ENCODE measurements around the gene CLDND1. TPM values are rescaled to one million over a fixed set of nuclear protein-coding genes. Genes with fewer than 3 reads are reported as not detected.

The CLDND1 gene
- total RNA-seq, 2 donors from 2014 or later = 161 to 559 TPM

- DNase-seq (ENCODE audit: low spot score in 2 of 2) (no peak), ATAC-seq (no peak)
- peaks cover 5 to 13% of the 10 kb centered on the region in 2 donors for H3K36me3 Mint-ChIP-seq
- H3K9me3 Mint-ChIP-seq = no peaks in the 10 kb centered on the region
- no peak overlapping the region for H3K27ac Mint-ChIP-seq
Measured at GRCh38 chr3:98532275-98532637, 9.6 kb upstream of the CLDND1 start.

- DNase-seq (ENCODE audit: low spot score in 2 of 2) (no peak), ATAC-seq (no peak)
- no peaks in the 10 kb centered on the region for H3K9me3 Mint-ChIP-seq
- peak within 1 kb of the TSS in 1 of 2 donors; percentile 47 for H3K27ac Mint-ChIP-seq
- peaks cover 5 to 13% of the 10 kb centered on the region in 2 donors for H3K36me3 Mint-ChIP-seq
Measured at GRCh38 chr3:98531622-98532274, 9.0 kb upstream of the CLDND1 start, which contains the start of gene GPR15. GPR15 (plus strand) TSS chr3:98531978; CDS start chr3:98532034, 56 bp downstream.

- H3K9me3 Mint-ChIP-seq = no peaks in the 10 kb centered on the region
- DNase-seq (ENCODE audit: low spot score in 2 of 2) = no peak
- peaks cover 5 to 13% of the 10 kb centered on the region in 2 donors for H3K36me3 Mint-ChIP-seq
- H3K27ac Mint-ChIP-seq = no peak overlapping the region
- no peak for ATAC-seq
Measured at GRCh38 chr3:98530676-98531075, 8.0 kb upstream of the CLDND1 start.

GRCh38 chr3:98529856-98530459 lies 7.3 kb upstream of the CLDND1 start:
- Mint-ChIP-seq H3K9me3 (no peaks in the 10 kb centered on the region), H3K27ac (no peak overlapping the region), H3K36me3 (peaks cover 5 to 13% of the 10 kb centered on the region in 2 donors)
- DNase-seq (ENCODE audit: low spot score in 2 of 2) (no peak), ATAC-seq (peak in 1 of 2 donors; percentile 54)

GRCh38 chr3:98528474-98529346 lies 6.0 kb upstream of the CLDND1 start:
- H3K27ac Mint-ChIP-seq = no peak overlapping the region
- no peaks in the 10 kb centered on the region for H3K9me3 Mint-ChIP-seq
- H3K36me3 Mint-ChIP-seq = peaks cover 5 to 18% of the 10 kb centered on the region in 2 donors
- DNase-seq (ENCODE audit: low spot score in 2 of 2) (no peak), ATAC-seq (no peak)

DNA sequence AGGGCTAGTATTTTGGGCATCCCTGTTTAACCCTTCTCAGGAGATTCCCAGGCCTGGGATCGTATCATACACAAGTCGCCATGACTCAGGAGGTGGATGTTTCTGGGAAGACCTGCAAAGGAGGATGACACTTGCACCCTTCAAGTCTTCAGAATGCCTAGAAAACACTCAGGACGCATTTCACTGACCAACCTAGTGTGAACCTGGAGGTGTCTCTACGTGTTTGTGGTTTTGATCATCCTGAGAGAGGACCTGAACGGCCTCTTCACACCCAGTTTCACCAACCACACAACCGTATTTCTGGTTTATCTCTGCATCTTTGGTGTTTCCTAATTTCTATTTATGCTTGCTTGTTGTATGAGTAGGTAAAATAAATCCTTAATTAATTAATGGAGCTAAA lies 2.8 kb upstream of the CLDND1 start:
- Mint-ChIP-seq H3K36me3 (peaks cover 18 to 26% of the 10 kb centered on the region in 2 donors), H3K27ac (peak overlapping the region in 1 of 2 donors; percentile 39), H3K9me3 (no peaks in the 10 kb centered on the region)
- ATAC-seq = no peak
- DNase-seq (ENCODE audit: low spot score in 2 of 2) = no peak

- peak overlapping the region; percentile 86 to 97 for H3K27ac Mint-ChIP-seq
- peaks cover 46 to 57% of the 10 kb centered on the region in 2 donors for H3K36me3 Mint-ChIP-seq
- DNase-seq (ENCODE audit: low spot score in 2 of 2) (peak; percentile 57 to 78), ATAC-seq (peak; percentile 65 to 78)
- H3K9me3 Mint-ChIP-seq = peaks cover 0 to 3% of the 10 kb centered on the region in 2 donors
Measured at GRCh38 chr3:98521897-98522543, 682 bp downstream of the CLDND1 start.

DNA sequence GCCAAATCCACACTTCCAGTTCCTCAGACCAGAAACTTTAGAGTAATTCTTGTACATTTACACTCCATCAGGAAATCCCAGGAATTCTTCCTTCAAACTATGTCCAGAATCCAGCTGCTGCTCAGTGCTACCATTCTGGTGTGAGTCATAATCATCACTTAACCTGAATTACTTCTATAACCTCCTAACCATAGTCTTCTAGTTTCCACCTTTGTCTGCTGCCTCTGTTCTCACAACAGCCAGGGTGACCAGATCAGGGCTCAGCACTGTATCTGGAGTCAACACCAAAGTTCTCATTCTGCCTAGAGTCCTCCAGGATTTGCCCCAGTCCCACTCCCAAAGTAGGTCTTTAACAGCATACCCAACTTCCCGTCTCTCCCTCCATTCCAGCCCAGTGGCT lies 3.4 kb downstream of the CLDND1 start:
- Mint-ChIP-seq H3K9me3 (peaks cover 0 to 3% of the 10 kb centered on the region in 2 donors), H3K27ac (peak overlapping the region; percentile 40 to 86), H3K36me3 (peaks cover 52 to 71% of the 10 kb centered on the region in 2 donors)
- ATAC-seq (no peak), DNase-seq (ENCODE audit: low spot score in 2 of 2) (no peak)

- no peak for DNase-seq (ENCODE audit: low spot score in 2 of 2)
Measured at GRCh38 chr3:98518816-98519215, 3.9 kb downstream of the CLDND1 start.

GRCh38 chr3:98514948-98515347 lies 7.8 kb downstream of the CLDND1 start:
- H3K9me3 Mint-ChIP-seq = no peaks in the 10 kb centered on the region
- peak overlapping the region in 1 of 2 donors; percentile 74 for H3K27ac Mint-ChIP-seq
- DNase-seq (ENCODE audit: low spot score in 2 of 2) = no peak
- peaks cover 46 to 49% of the 10 kb centered on the region in 2 donors for H3K36me3 Mint-ChIP-seq
- ATAC-seq = peak in 1 of 2 donors; percentile 48

More at GRCh38 chr3:98518816-98519215, 3.9 kb downstream of the CLDND1 start:
- H3K27ac Mint-ChIP-seq = peak overlapping the region; percentile 56 to 86
- no peak for ATAC-seq
- H3K9me3 Mint-ChIP-seq = peaks cover 0 to 3% of the 10 kb centered on the region in 2 donors
- peaks cover 52 to 67% of the 10 kb centered on the region in 2 donors for H3K36me3 Mint-ChIP-seq

- H3K9me3 Mint-ChIP-seq = no peaks in the 10 kb centered on the region
- H3K36me3 Mint-ChIP-seq = peaks cover 34 to 44% of the 10 kb centered on the region in 2 donors
- DNase-seq (ENCODE audit: low spot score in 2 of 2) (no peak), ATAC-seq (peak; percentile 46 to 69)
- H3K27ac Mint-ChIP-seq = peak overlapping the region in 1 of 2 donors; percentile 54
Measured at GRCh38 chr3:98513736-98514135, 9.0 kb downstream of the CLDND1 start.

GRCh38 chr3:98513091-98513511 lies 9.6 kb downstream of the CLDND1 start:
- peak overlapping the region in 1 of 2 donors; percentile 54 for H3K27ac Mint-ChIP-seq
- H3K36me3 Mint-ChIP-seq = peaks cover 34 to 44% of the 10 kb centered on the region in 2 donors
- ATAC-seq (peak; percentile 17 to 81), DNase-seq (ENCODE audit: low spot score in 2 of 2) (no peak)
- peaks cover 5 to 6% of the 10 kb centered on the region in 2 donors for H3K9me3 Mint-ChIP-seq

DNA sequence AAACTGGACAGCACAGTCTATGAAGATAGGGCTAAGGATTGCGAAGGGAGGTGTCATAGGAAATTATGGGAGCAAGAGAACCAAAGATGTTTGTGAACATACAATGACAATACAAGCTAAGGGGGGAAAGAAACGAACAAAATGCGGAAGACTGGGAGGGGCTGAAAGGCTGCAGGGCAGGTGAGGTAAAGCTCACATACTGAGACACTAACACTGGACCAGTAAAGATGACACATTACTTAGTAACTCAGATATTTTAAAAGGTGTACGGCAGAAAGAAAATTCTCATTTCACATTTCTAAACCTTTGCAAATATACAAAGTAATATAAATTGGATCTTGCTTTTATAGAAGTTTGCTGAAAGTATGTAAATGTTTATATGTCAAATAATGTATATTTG lies 10.1 kb downstream of the CLDND1 start:
- peaks cover 36 to 45% of the 10 kb centered on the region in 2 donors for H3K36me3 Mint-ChIP-seq
- ATAC-seq (no peak), DNase-seq (ENCODE audit: low spot score in 2 of 2) (no peak)
- H3K27ac Mint-ChIP-seq = peak overlapping the region in 1 of 2 donors; percentile 54
- H3K9me3 Mint-ChIP-seq = peaks cover 6 to 7% of the 10 kb centered on the region in 2 donors

- DNase-seq (ENCODE audit: low spot score in 2 of 2) = no peak
- Mint-ChIP-seq H3K27ac (peak overlapping the region in 1 of 2 donors; percentile 3), H3K36me3 (peaks cover 40 to 42% of the 10 kb centered on the region in 2 donors), H3K9me3 (peaks cover 7 to 10% of the 10 kb centered on the region in 2 donors)
- ATAC-seq = no peak
Measured at GRCh38 chr3:98508582-98508981, 14.1 kb downstream of the CLDND1 start.

DNA sequence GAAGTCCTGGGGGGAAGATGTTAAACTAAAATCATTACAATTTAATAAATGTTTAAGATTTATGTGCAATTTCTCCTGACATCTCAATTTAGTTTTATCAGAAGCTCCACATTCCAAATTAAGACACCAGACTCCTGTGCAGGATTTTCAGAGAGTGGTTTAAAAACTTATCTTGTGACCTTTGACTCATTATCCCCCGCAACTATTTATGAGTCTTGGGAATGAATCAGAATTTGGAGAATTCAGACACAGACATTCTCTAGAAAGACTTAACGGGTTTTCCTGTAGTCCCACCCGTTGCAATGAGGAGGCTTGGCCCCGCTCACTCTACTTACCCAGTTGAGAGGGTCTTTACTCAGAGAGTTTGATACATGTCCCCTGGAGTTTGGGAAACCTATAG lies 18.2 kb downstream of the CLDND1 start:
- ATAC-seq (no peak), DNase-seq (ENCODE audit: low spot score in 2 of 2) (no peak)
- Mint-ChIP-seq H3K9me3 (peaks cover 7 to 10% of the 10 kb centered on the region in 2 donors), H3K27ac (no peak overlapping the region), H3K36me3 (peaks cover 31 to 34% of the 10 kb centered on the region in 2 donors)

DNA sequence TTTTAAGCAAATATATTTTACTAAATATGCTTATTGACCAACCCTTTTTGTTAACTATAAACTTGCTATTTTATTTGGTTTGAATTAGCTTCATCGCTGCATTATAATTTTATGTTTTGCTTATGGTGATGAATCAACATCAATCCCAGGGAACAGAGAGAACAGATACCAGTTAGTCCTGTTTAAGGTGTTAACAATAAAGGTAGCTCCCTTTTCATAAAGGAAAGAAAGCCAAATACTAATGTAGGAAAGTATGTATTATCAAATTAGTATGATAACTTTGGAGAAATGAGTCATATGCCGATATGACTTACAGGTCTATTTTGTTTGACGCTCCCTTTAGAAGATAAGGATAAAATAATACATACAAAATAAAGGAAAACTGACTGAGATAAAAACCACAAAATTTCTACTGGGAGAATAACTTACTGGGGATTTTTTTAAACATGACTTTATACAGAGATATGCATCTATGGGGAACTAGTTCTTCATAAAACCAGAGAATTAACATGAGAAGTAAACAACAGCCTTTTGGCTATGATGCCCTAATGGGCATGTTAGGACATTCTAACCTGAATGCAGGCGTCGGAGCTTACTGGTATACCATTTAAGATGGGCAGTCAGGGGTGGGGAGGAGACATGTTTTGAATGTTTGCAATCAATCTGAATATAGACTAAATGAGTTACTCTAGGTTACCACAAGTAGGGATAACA lies 20.7 kb downstream of the CLDND1 start:
- no peak overlapping the region for H3K27ac Mint-ChIP-seq
- ATAC-seq (no peak), DNase-seq (ENCODE audit: low spot score in 2 of 2) (no peak)
- H3K9me3 Mint-ChIP-seq = peaks cover 0 to 3% of the 10 kb centered on the region in 2 donors
- H3K36me3 Mint-ChIP-seq = peaks cover 12 to 23% of the 10 kb centered on the region in 2 donors

Data from activated naive CD4-positive, alpha-beta T cell treated with anti-CD3 and anti-CD28 coated beads, Interleukin-2, amount 50 U/mL, for 72 hours (primary cell).